NB4 (cell line): ENCODE results near the gene LRIG3.

Experiments
- CTCF ChIP-seq: IDR thresholded peaks from one replicate; pipeline ENCODE4 v1.5.1; 2012; ENCODE audit warnings: low read depth, low read length
- POLR2A ChIP-seq: IDR thresholded peaks from 2 replicates; pipeline ENCODE4 v1.6.1; 2011; ENCODE audit warnings: mild to moderate bottlenecking; ENCODE audit not compliant: insufficient read length; ENCODE audit errors: extremely low read depth

GRCh38 chr12:58896278-58896677 is 24.0 kb downstream of the LRIG3 start:
- no peak for TF ChIP-seq CTCF
- no peak for TF ChIP-seq POLR2A
